PFSK-1 (cell line): ENCODE data around the gene TLK1.

ENCODE experiments used
- SIN3A ChIP-seq: IDR thresholded peaks from 2 replicates; pipeline ENCODE4 v1.6.1; 2012; ENCODE audit warnings: mild to moderate bottlenecking, low read length, moderate library complexity, borderline replicate concordance; ENCODE audit not compliant: insufficient read depth
- TAF1 ChIP-seq: IDR thresholded peaks from 2 replicates; pipeline ENCODE4 v1.6.1; 2012; ENCODE audit warnings: low read length, control low read depth, borderline replicate concordance; ENCODE audit not compliant: insufficient read depth
- TF ChIP-seq, protein P1 (sequence below), 2 experiments: IDR thresholded peaks; 2 replicates each; pipeline versions ENCODE4 v1.6.1 to v1.8.0; 2011 to 2012; ENCODE audit warnings: low read depth in 2 of 2, low read length in 2 of 2, control low read depth in 1 of 2, inconsistent platforms in 1 of 2, mild to moderate bottlenecking in 1 of 2, moderate library complexity in 1 of 2; ENCODE audit not compliant: insufficient read depth in 1 of 2

GRCh38 chr2:171185165-171185818 is 24.6 kb upstream of the TLK1 start:
- TF ChIP-seq TAF1 (no peak), SIN3A (no peak)
- TF ChIP-seq, protein P1, sequence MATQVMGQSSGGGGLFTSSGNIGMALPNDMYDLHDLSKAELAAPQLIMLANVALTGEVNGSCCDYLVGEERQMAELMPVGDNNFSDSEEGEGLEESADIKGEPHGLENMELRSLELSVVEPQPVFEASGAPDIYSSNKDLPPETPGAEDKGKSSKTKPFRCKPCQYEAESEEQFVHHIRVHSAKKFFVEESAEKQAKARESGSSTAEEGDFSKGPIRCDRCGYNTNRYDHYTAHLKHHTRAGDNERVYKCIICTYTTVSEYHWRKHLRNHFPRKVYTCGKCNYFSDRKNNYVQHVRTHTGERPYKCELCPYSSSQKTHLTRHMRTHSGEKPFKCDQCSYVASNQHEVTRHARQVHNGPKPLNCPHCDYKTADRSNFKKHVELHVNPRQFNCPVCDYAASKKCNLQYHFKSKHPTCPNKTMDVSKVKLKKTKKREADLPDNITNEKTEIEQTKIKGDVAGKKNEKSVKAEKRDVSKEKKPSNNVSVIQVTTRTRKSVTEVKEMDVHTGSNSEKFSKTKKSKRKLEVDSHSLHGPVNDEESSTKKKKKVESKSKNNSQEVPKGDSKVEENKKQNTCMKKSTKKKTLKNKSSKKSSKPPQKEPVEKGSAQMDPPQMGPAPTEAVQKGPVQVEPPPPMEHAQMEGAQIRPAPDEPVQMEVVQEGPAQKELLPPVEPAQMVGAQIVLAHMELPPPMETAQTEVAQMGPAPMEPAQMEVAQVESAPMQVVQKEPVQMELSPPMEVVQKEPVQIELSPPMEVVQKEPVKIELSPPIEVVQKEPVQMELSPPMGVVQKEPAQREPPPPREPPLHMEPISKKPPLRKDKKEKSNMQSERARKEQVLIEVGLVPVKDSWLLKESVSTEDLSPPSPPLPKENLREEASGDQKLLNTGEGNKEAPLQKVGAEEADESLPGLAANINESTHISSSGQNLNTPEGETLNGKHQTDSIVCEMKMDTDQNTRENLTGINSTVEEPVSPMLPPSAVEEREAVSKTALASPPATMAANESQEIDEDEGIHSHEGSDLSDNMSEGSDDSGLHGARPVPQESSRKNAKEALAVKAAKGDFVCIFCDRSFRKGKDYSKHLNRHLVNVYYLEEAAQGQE (IDR thresholded peaks at IDR 0.05; ENCODE audit: insufficient read depth in 1 of 2, low read depth in 2 of 2, low read length in 2 of 2) = no peak
